HepG2 (cell line): ENCODE results near the gene WWC2. TPM values are rescaled to one million over a fixed set of nuclear protein-coding genes. Genes with fewer than 3 reads are reported as not detected.
A peak's percentile ranks its signal among the peaks of the same experiment; 100 is the strongest.

ENCODE experiments used
- ARID5B ChIP-seq: IDR thresholded peaks from 2 replicates; pipeline ENCODE4 v1.4.0; 2020; ENCODE audit warnings: mild to moderate bottlenecking, missing genetic modification reagents
- ARNT2 ChIP-seq: sonication (generic); formaldehyde crosslinking; IDR thresholded peaks from 2 replicates; pipeline ENCODE4 v1.8.0; 2022; ENCODE audit warnings: mild to moderate bottlenecking, low read depth, missing genetic modification reagents, moderate library complexity
- ATF7-NPFF ChIP-seq: sonication (generic); formaldehyde crosslinking; IDR thresholded peaks from 2 replicates; pipeline ENCODE4 v1.8.1; 2023; ENCODE audit warnings: mild to moderate bottlenecking, low read depth, missing genetic modification reagents, moderate library complexity
- GABPB1 ChIP-seq: IDR thresholded peaks from 2 replicates; pipeline ENCODE4 v1.6.1; 2016; ENCODE audit warnings: mild to moderate bottlenecking, missing genetic modification reagents, moderate library complexity, missing compliant biosample characterization
- ISX ChIP-seq: sonication (generic); formaldehyde crosslinking; conservative IDR thresholded peaks from 2 replicates; pipeline ENCODE4 v1.5.0; 2020; ENCODE audit warnings: missing genetic modification reagents
- JUND ChIP-seq: sonication (generic); formaldehyde crosslinking; IDR thresholded peaks from 2 replicates; pipeline ENCODE4 v1.8.0; 2022; ENCODE audit warnings: mild to moderate bottlenecking, missing genetic modification reagents
- NR2F2 ChIP-seq: IDR thresholded peaks from 2 replicates; pipeline ENCODE4 v1.6.1; 2012; ENCODE audit warnings: low read depth, inconsistent platforms, borderline replicate concordance
- PHF21A ChIP-seq: sonication (generic); formaldehyde crosslinking; IDR thresholded peaks from 2 replicates; pipeline ENCODE4 v1.5.0; 2020; ENCODE audit warnings: mild to moderate bottlenecking, missing genetic modification reagents
- RAD21 ChIP-seq: fragments of 450-650 bp; formaldehyde crosslinking; IDR thresholded peaks from 2 replicates; pipeline ENCODE4 v1.5.0; 2020; ENCODE audit warnings: mild to moderate bottlenecking
- ZC3H4 ChIP-seq: sonication (generic); formaldehyde crosslinking; IDR thresholded peaks from 2 replicates; pipeline ENCODE4 v1.4.0; 2020; ENCODE audit warnings: missing genetic modification reagents, borderline replicate concordance
- ZNF205 ChIP-seq: IDR thresholded peaks from 2 replicates; pipeline ENCODE4 v1.6.1; 2018; ENCODE audit warnings: missing biosample characterization, missing genetic modification reagents
- ZNF430 ChIP-seq: sonication (generic); formaldehyde crosslinking; IDR thresholded peaks from 2 replicates; pipeline ENCODE4 v1.9.0; 2021; ENCODE audit warnings: mild to moderate bottlenecking, missing genetic modification reagents
- ZNF556 ChIP-seq: sonication (generic); formaldehyde crosslinking; IDR thresholded peaks from 2 replicates; pipeline ENCODE4 v1.4.0; 2020; ENCODE audit warnings: mild to moderate bottlenecking, missing genetic modification reagents, borderline replicate concordance
- ZNF576 ChIP-seq: sonication (generic); formaldehyde crosslinking; IDR thresholded peaks from 2 replicates; pipeline ENCODE4 v1.4.0; 2020; ENCODE audit warnings: mild to moderate bottlenecking, missing genetic modification reagents
- ZNF709 ChIP-seq: sonication (generic); formaldehyde crosslinking; IDR thresholded peaks from 2 replicates; pipeline ENCODE4 v1.5.0; 2020; ENCODE audit warnings: mild to moderate bottlenecking, missing genetic modification reagents
- ZNF790 ChIP-seq: sonication (generic); formaldehyde crosslinking; IDR thresholded peaks from 2 replicates; pipeline ENCODE4 v1.8.0; 2022; ENCODE audit warnings: missing genetic modification reagents, mild to moderate bottlenecking, borderline replicate concordance
- polyA plus RNA-seq, 8 experiments: library from polyadenylated mRNA; depleted of rRNA in 3 of 8; stranded (reverse) in 7 of 8; unstranded in 1 of 8; fragments of >200 nt; fragmentation: Illumina TruSeq in 4 of 8; extraction: Trizol in 4 of 8; gene quantifications; 2 replicates each; pipeline versions ENCODE4 v1.2.1 to v1.2.3, GENCODE V29; 2011 to 2016; ENCODE audit warnings: low read depth in 4 of 8, missing spikeins in 1 of 8, mixed read lengths in 1 of 8; ENCODE audit not compliant: insufficient read depth in 1 of 8
- total RNA-seq, 5 experiments: library from RNA; depleted of rRNA; stranded (reverse); fragments of >200 nt; fragmentation: Illumina TruSeq; extraction: Trizol; gene quantifications; 2 replicates each; pipeline ENCODE4 v1.2.3, GENCODE V29; 2016; ENCODE audit warnings: low read depth in 1 of 5
- TF ChIP-seq, protein P1 (sequence below): sonication (generic); formaldehyde crosslinking; IDR thresholded peaks from 2 replicates; pipeline ENCODE4 v1.5.1; 2020; ENCODE audit warnings: mild to moderate bottlenecking, missing genetic modification reagents
- TF ChIP-seq, protein P2 (sequence below): sonication (generic); formaldehyde crosslinking; IDR thresholded peaks from 2 replicates; pipeline ENCODE4 v1.4.0; 2020; ENCODE audit warnings: missing genetic modification reagents
- TF ChIP-seq, protein P3 (sequence below): sonication (generic); formaldehyde crosslinking; IDR thresholded peaks from 2 replicates; pipeline ENCODE4 v1.5.0; 2020; ENCODE audit warnings: mild to moderate bottlenecking, missing genetic modification reagents

The WWC2 gene
- total and polyA plus RNA-seq, 2 of the 13 experiments (the other 11 are each of a cell fraction or from before 2014, with no cell fraction given): 40.0 to 50.1 TPM

DNA sequence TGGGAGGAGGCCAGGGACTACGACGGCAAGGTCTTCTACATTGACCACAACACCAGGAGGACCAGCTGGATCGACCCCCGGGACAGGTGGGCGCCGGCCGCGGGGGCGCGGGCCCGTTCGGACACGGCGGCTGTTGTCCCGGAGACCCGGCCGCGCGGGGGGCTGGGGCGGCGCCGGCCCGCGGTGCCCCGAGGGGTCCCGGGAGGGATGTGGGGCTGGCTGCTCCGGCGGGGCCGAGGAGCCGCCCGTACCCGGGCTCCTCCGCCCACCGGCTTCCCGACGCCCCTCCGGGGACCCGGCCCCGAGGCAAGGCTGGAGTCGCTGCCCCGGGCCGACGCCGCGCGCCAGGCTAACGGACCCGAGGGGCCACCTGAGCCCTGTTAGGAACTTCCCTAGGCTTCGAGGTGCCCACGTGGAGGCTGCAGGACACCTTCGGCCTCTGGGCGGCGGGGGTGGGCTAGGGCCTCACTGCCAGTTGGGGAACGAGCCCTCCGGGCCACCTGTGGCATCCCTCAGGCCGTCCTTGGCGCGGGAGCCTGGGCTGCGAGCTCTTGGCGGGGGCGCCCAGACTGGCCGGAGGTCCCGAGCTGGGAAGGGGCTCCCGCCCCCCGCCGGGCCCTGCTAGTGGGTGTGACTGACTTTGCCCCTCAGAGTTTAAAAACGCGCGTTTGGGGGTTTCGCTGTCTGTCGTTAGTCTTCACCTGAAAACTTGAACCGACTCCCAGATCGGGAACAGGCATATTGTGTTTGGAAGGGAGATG is 660 bp downstream of the WWC2 start (continued):
- TF ChIP-seq, protein P1, sequence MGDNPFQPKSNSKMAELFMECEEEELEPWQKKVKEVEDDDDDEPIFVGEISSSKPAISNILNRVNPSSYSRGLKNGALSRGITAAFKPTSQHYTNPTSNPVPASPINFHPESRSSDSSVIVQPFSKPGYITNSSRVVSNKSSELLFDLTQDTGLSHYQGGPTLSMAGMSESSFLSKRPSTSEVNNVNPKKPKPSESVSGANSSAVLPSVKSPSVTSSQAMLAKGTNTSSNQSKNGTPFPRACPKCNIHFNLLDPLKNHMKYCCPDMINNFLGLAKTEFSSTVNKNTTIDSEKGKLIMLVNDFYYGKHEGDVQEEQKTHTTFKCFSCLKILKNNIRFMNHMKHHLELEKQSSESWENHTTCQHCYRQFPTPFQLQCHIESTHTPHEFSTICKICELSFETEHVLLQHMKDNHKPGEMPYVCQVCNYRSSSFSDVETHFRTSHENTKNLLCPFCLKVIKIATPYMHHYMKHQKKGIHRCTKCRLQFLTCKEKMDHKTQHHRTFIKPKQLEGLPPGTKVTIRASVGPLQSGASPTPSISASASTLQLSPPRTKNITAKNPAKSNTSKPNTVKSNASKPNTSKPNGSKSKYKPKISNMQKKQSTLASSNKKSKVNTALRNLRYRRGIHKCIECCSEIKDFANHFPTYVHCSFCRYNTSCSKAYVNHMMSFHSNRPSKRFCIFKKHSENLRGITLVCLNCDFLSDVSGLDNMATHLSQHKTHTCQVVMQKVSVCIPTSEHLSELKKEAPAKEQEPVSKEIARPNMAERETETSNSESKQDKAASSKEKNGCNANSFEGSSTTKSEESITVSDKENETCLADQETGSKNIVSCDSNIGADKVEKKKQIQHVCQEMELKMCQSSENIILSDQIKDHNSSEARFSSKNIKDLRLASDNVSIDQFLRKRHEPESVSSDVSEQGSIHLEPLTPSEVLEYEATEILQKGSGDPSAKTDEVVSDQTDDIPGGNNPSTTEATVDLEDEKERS: no peak
- TF ChIP-seq ARID5B (CRISPR knock-in tag) (no peak), RAD21 (CRISPR knock-in tag) (peak; percentile 63; the same call in 1 of the 2 replicates), ZNF430 (CRISPR knock-in tag) (no peak), ZNF790 (CRISPR knock-in tag) (0 out of 2 replicates have a peak, but pooled peaks have one; percentile 62), ATF7-NPFF (CRISPR knock-in tag) (no peak), ZNF709 (CRISPR knock-in tag) (peak; percentile 40; the same call in 1 of the 2 replicates), GABPB1 (CRISPR knock-in tag) (peak; percentile 51; the same call in 1 of the 2 replicates), ZC3H4 (CRISPR knock-in tag) (no peak), ZNF205 (CRISPR knock-in tag) (no peak), PHF21A (CRISPR knock-in tag) (no peak), ZNF576 (no peak), ZNF556 (CRISPR knock-in tag) (no peak), ISX (no peak), ARNT2 (CRISPR knock-in tag) (no peak), JUND (CRISPR knock-in tag) (no peak), NR2F2 (no peak)
- TF ChIP-seq, protein P2, sequence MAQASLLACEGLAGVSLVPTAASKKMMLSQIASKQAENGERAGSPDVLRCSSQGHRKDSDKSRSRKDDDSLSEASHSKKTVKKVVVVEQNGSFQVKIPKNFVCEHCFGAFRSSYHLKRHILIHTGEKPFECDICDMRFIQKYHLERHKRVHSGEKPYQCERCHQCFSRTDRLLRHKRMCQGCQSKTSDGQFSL (CRISPR knock-in tag): no peak
- TF ChIP-seq, protein P3, sequence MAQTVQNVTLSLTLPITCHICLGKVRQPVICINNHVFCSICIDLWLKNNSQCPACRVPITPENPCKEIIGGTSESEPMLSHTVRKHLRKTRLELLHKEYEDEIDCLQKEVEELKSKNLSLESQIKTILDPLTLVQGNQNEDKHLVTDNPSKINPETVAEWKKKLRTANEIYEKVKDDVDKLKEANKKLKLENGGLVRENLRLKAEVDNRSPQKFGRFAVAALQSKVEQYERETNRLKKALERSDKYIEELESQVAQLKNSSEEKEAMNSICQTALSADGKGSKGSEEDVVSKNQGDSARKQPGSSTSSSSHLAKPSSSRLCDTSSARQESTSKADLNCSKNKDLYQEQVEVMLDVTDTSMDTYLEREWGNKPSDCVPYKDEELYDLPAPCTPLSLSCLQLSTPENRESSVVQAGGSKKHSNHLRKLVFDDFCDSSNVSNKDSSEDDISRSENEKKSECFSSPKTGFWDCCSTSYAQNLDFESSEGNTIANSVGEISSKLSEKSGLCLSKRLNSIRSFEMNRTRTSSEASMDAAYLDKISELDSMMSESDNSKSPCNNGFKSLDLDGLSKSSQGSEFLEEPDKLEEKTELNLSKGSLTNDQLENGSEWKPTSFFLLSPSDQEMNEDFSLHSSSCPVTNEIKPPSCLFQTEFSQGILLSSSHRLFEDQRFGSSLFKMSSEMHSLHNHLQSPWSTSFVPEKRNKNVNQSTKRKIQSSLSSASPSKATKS: no peak
